OCI-LY7 (cell line): ENCODE results near the gene DENND1B.

Experiments
- EZH2phosphoT487 ChIP-seq: fragments of 200-600 bp; sonication (generic); IDR thresholded peaks from 2 replicates; pipeline ENCODE4 v1.6.1; 2018; ENCODE audit warnings: low read depth, borderline replicate concordance, mild to moderate bottlenecking, mixed run types, antibody characterized with exemption, low read length, moderate library complexity, mixed read lengths
- TF ChIP-seq, protein P1 (sequence below): fragments of 200-600 bp; sonication (generic); conservative IDR thresholded peaks from 2 replicates; pipeline ENCODE4 v1.5.1; 2014; ENCODE audit warnings: mild to moderate bottlenecking, antibody characterized with exemption, low read length, moderate library complexity, mixed read lengths

- TF ChIP-seq, protein P1, sequence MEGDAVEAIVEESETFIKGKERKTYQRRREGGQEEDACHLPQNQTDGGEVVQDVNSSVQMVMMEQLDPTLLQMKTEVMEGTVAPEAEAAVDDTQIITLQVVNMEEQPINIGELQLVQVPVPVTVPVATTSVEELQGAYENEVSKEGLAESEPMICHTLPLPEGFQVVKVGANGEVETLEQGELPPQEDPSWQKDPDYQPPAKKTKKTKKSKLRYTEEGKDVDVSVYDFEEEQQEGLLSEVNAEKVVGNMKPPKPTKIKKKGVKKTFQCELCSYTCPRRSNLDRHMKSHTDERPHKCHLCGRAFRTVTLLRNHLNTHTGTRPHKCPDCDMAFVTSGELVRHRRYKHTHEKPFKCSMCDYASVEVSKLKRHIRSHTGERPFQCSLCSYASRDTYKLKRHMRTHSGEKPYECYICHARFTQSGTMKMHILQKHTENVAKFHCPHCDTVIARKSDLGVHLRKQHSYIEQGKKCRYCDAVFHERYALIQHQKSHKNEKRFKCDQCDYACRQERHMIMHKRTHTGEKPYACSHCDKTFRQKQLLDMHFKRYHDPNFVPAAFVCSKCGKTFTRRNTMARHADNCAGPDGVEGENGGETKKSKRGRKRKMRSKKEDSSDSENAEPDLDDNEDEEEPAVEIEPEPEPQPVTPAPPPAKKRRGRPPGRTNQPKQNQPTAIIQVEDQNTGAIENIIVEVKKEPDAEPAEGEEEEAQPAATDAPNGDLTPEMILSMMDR: no peak
- TF ChIP-seq EZH2phosphoT487: no peak
Measured at GRCh38 chr1:197660389-197660788, 114.9 kb downstream of the DENND1B start.
